A673 (cell line): ENCODE data around the gene MPO. TPM values are rescaled to one million over a fixed set of nuclear protein-coding genes. Genes with fewer than 3 reads are reported as not detected.

Experiments
- BruUV-seq: library from RNA; stranded (reverse); fragments of 400-500 nt; replicated peaks from 2 replicates; lab custom pipeline; 2021; lab: Mats Ljungman, UMichigan
- CTCF ChIA-PET: fragments of 300-600 bp; sonication (Branson Sonifier 250); formaldehyde crosslinking; loops from one replicate; lab custom pipeline; 2022; ENCODE audit warnings: antibody characterized with exemption; lab: Charles Lee
- POLR2A ChIA-PET: fragments of 300-600 bp; sonication (Branson Sonifier 250); formaldehyde crosslinking; loops from one replicate; lab custom pipeline; 2022; ENCODE audit warnings: antibody characterized with exemption; ENCODE audit not compliant: low non-redundant PET; lab: Charles Lee
- DNase-seq: peaks from one replicate; pipeline ENCODE4 v3.0.0-alpha.2; 2015; ENCODE audit warnings: low spot score
- H3K27ac ChIP-seq: fragments of 200-600 bp; sonication (generic); 2 replicates; pipeline ENCODE4 v1.5.1; 2016; ENCODE audit warnings: mixed run types, low read depth, mild to moderate bottlenecking, mixed read lengths, antibody characterized with exemption, low read length; ENCODE audit not compliant: poor library complexity, severe bottlenecking
- H3K27me3 ChIP-seq: fragments of 200-600 bp; sonication (generic); replicated peaks from 2 replicates; pipeline ENCODE4 v1.6.1; 2017; ENCODE audit warnings: mixed run types, low read depth, mild to moderate bottlenecking, mixed read lengths, antibody characterized with exemption, low read length; ENCODE audit not compliant: insufficient read depth, poor library complexity
- H3K36me3 ChIP-seq: fragments of 200-600 bp; sonication (generic); 2 replicates; pipeline ENCODE4 v1.6.1; 2016; ENCODE audit warnings: mixed run types, mild to moderate bottlenecking, mixed read lengths, antibody characterized with exemption, low read length; ENCODE audit not compliant: insufficient read depth, poor library complexity, severe bottlenecking
- H3K4me1 ChIP-seq: fragments of 200-600 bp; sonication (generic); 2 replicates; pipeline ENCODE4 v1.6.1; 2017; ENCODE audit warnings: mixed run types, mild to moderate bottlenecking, mixed read lengths, antibody characterized with exemption, low read length; ENCODE audit not compliant: insufficient read depth, poor library complexity, severe bottlenecking
- H3K4me3 ChIP-seq: fragments of 200-600 bp; sonication (generic); 2 replicates; pipeline ENCODE4 v1.5.1; 2016; ENCODE audit warnings: low read depth, mixed run types, mild to moderate bottlenecking, mixed read lengths, low read length; ENCODE audit not compliant: poor library complexity, severe bottlenecking
- H3K9me3 ChIP-seq: fragments of 200-600 bp; sonication (generic); 2 replicates; pipeline ENCODE4 v1.6.1; 2016; ENCODE audit warnings: mixed run types, low read depth, mild to moderate bottlenecking, mixed read lengths, antibody characterized with exemption, low read length; ENCODE audit not compliant: poor library complexity, severe bottlenecking
- CTCF ChIP-seq: fragments of 300-800, 200-600 bp; sonication (generic); conservative IDR thresholded peaks from 2 replicates; pipeline ENCODE4 v1.5.1; 2017; ENCODE audit warnings: low read depth, mild to moderate bottlenecking, antibody characterized with exemption, low read length, moderate library complexity, mixed read lengths
- EZH2 ChIP-seq: fragments of 200-600 bp; sonication (generic); IDR thresholded peaks from 2 replicates; pipeline ENCODE4 v1.6.1; 2017; ENCODE audit warnings: borderline replicate concordance, low read depth, mild to moderate bottlenecking, mixed read lengths, antibody characterized with exemption, low read length; ENCODE audit not compliant: poor library complexity, severe bottlenecking
- intact Hi-C: fragments of 100-400 bp; cut with micrococcal nuclease; formaldehyde crosslinking; loops from one replicate; pipeline ENCODE4 v1.10.0; 2022; ENCODE audit not compliant: unreplicated experiment
- total RNA-seq: library from RNA; stranded (reverse); gene quantifications from 2 replicates; pipeline ENCODE4 v1.2.3, GENCODE V29; 2021

MPO gene
- total RNA-seq, 1 experiment from 2014 or later, result not detected

DNA sequence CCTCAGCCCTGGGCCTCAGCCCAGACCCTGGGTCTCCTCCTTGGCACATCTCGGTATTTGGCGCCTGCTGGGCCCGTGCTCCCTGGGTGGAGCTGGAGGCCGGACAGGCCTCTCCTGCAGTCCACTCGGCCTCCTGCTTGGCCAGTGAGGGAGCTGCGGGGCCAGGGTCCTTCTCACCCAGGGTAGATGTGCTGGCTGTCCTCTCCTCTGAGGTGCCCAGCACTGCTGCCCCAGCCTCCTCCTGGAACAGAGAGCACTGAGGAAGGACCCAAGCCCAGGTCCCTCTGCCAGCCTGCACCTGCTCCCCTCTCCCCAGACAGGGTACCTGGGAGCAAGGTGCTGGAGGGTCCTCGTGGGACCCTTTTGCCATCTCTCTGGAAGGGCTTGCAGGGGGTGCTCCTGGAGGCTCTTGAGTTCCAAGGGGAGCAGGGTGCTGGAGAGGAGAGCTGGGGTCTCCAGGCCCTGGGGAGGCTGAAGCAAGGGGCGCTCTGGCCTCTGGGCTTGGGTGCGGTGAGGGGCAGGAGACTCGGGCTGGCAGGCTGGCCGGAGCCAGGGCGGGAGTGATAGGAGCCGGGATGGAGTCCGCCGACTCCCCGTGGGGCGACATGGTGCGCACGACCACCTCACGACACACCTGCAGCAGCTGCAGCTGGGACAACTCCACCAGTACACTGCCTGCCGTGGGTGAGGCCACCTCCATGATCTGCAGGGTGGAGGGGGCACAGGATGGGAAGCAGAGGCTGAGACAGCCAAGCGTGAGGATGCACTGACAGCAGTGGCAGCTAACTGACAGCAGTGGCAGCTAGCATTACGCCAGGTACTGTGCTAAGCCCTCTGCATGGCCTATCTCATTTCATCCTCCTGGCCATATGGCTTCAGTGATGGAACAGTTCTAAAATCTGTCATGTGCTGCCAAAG, 30.0 kb upstream of the MPO start:
- POLR2A ChIA-PET, result no interaction called here
- Histone ChIP-seq H3K4me1 (peaks cover 15% of the 10 kb centered on the region), H3K27ac (no peak overlapping the region), H3K4me3 (no peak overlapping the region), H3K36me3 (no peaks in the 10 kb centered on the region), H3K9me3 (no peaks in the 10 kb centered on the region), H3K27me3 (no peaks in the 10 kb centered on the region)
- CTCF ChIA-PET, result no interaction called here
- intact Hi-C loops, result no loop called here
- TF ChIP-seq EZH2 (no peak), CTCF (no peak)
- no TSS peak for BruUV-seq
- DNase-seq, result no peak

- TF ChIP-seq CTCF (no peak), EZH2 (no peak)
- Histone ChIP-seq H3K27ac (no peak overlapping the region), H3K27me3 (no peaks in the 10 kb centered on the region), H3K36me3 (no peaks in the 10 kb centered on the region), H3K4me3 (no peak overlapping the region), H3K9me3 (no peaks in the 10 kb centered on the region), H3K4me1 (peaks cover 15% of the 10 kb centered on the region)
- POLR2A ChIA-PET, result no interaction called here
- no peak for DNase-seq
- BruUV-seq, result no TSS peak
- CTCF ChIA-PET, result no interaction called here
- intact Hi-C loops, result no loop called here
Measured at GRCh38 chr17:58309918-58310259, 29.2 kb upstream of the MPO start.

DNA sequence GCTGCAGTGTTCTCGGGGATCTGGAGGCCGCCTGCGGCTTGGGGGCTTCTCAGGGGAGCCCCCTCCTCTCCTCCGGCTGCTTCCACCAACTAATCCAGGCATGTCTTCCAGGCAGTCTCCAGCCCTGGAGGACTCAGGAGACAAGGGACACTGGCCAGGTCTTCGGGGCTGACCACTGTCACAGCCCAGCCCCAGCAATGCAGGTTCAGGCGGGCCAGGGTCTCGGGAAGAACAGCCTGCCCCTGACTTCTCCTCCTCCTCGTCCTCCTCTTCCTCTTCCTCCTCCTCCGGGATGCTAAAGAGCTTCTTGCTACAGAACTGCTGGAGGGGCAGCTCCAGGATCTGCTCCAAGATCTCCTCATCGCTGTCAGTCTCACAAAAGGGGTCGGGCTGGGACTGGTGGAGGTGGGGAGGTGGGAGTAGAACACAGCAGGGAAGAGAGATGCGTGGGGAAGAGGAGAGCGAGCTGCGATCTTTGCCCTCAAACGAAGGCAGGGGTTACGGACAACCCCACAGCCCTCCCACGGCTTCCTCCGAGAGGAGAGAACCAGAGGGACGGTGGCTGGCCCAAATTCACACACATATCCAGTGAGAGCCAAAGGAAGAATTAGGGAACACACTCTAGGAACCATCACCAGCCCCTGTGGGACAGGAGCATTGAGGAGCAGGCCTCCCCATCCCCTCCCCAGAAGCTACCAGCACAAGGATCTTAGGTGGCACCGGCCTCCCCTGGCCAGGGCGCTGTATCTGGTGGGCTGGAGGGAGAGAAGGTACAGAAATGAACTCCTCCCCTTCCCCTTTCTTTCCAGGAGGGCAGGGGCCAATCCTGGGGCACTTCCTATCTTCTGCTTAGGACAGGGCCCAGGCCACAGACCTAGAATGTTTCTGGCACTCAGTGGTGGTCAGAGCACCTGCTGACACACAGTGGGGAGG, 28.5 kb upstream of the MPO start:
- Histone ChIP-seq H3K27me3 (no peaks in the 10 kb centered on the region), H3K9me3 (no peaks in the 10 kb centered on the region), H3K36me3 (no peaks in the 10 kb centered on the region), H3K27ac (no peak overlapping the region), H3K4me1 (peaks cover 11% of the 10 kb centered on the region), H3K4me3 (no peak overlapping the region)
- intact Hi-C loops, result no loop called here
- TF ChIP-seq CTCF (no peak), EZH2 (no peak)
- no TSS peak for BruUV-seq
- CTCF ChIA-PET, result no interaction called here
- DNase-seq, result no peak
- POLR2A ChIA-PET, result no interaction called here
